CD4-positive, alpha-beta T cell treated with Interleukin-4 for 1 hour (primary cell): ENCODE measurements around the gene ETDB.
"Not testable (repeated sequence)": the region's sequence is repeated elsewhere in the genome, so short reads cannot be mapped to it uniquely, and the experiment has no call there.

ENCODE experiments used
- DNase-seq, 2 donors: peaks; one replicate each; pipeline ENCODE4 v3.0.0-alpha.2; 2020 to 2022

The ETDB gene

GRCh38 chrX:135120056-135120576 is at the start of gene ETDB:
ETDB (minus strand) TSS chrX:135120526; CDS start chrX:135119261, 1,265 bp downstream.
- not testable (repeated sequence) for DNase-seq

GRCh38 chrX:135169534-135169933 is 49.2 kb upstream of the ETDB start:
- not testable (repeated sequence) for DNase-seq

- DNase-seq = no peak
Measured at GRCh38 chrX:135168486-135168885, 48.2 kb upstream of the ETDB start.

- not testable (repeated sequence) for DNase-seq
Measured at GRCh38 chrX:135154688-135155087, 34.4 kb upstream of the ETDB start.

DNA sequence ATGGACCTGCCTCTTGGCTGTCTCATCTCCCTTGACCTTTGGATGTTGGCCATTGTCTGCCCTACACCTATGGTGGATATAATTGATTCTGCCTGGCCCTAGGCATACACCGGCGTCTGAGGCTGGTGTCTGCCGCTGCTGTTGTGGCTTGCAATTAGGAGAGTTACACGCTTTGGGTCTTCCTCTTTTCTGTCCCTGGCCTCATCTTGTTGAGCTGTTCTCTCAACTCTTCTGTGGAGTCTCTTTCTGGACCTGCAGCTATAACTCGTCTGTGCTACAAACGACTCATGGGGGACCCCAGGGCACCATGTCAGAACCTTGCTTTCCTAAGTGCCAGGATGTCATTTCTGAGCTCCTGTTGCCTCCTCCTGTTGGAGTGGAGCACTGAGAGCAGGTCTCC is 5.8 kb upstream of the ETDB start:
- not testable (repeated sequence) for DNase-seq

- not testable (repeated sequence) for DNase-seq
Measured at GRCh38 chrX:135116064-135116463, 4.3 kb downstream of the ETDB start.

DNA sequence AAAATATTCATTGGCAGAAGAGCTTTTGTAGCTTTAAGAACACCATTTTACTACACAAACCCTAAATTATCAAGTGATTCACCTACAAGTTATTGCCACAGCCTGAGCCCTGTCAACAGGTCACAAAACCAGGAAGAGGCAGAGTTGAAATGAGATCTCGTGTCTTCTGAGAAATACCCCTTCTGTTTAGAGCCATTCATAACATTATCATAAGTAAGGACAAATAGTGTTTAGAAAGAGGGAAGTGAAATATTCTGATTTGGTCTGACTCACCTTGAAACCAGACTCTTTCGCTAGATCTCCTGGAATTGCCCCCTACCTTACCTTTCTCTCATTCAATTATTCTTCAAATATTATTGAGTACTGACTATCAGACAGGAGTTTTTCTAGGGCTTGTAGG is 5.9 kb downstream of the ETDB start:
- DNase-seq = no peak

DNA sequence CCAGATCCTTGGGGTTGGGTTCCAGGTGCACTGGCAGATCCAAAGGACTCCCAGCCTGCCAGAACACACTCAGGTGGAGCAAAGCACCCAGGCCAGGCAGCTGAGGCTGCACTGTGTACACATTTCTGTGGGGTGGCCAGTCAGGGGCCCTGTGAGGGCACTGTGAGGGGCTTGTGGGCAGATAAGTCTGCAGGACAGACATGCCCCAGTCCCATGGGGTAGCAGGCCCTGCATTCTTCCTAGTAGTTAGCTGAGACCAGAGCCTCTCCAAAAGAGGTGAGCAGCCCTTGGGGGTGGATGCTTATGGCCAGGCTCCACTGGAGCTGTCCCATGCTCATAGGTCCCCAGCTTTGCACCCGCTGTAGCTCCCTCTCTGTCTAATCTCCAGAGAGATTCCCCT is 7.6 kb downstream of the ETDB start:
- no peak for DNase-seq

DNA sequence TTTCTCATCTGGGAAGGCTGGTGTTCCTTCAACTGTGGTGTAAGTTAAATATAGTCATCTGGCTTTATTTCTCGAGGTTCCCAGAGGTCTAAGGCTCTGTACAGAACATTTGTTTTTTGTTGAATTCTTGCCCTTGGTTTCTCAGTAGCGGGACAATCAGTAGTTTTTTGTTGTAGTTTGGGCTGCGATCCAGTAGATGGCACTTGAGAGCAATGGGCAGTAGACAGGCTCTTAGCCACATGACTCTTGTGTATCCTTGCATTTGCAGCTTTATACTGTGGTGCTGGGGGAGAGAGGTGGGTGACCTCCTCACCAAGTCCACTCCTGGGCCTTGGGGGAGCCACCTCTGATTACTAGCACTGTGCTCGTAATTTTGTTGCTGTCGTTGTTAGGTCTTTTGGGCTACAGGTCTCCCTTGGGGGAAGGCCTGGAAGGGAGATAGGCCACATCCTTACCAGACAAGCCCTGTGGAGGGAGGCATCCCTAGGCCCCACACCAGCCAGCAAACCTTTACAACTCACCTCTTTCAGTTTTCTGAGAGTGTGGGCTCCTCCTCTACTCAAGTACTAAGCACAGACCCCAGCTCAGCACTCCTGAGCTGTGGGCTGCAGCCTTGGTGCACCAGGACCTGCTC is 8.1 kb downstream of the ETDB start:
- DNase-seq = peak; percentile 35 to 47

GRCh38 chrX:135109554-135109953 is 10.8 kb downstream of the ETDB start:
- no peak for DNase-seq

- no peak for DNase-seq
Measured at GRCh38 chrX:135099493-135099783, 20.9 kb downstream of the ETDB start.

GRCh38 chrX:135097196-135097744 is 23.1 kb downstream of the ETDB start:
- DNase-seq = not testable (repeated sequence)

DNA sequence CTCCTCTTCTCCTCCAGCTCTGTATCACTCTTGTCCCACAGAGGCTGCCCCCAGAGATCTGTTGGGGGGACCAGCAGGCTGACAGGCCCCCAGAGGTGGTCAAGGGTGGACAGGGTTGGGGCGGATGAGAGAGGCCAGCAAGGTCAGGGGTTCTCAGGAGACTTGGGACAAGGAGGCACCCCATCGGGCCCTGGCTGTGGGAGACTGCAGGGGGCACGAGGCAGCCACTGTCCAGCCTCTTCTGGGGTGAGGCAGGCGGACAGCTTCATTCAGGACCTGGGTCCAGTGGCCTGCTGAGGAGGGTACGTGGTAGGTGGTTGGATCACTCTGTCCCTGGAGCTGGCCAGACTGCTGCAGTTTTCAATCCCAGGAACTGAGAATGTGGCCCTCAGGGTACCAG is 24.6 kb downstream of the ETDB start:
- DNase-seq = no peak

- DNase-seq = no peak
Measured at GRCh38 chrX:135094726-135095125, 25.6 kb downstream of the ETDB start.

DNA sequence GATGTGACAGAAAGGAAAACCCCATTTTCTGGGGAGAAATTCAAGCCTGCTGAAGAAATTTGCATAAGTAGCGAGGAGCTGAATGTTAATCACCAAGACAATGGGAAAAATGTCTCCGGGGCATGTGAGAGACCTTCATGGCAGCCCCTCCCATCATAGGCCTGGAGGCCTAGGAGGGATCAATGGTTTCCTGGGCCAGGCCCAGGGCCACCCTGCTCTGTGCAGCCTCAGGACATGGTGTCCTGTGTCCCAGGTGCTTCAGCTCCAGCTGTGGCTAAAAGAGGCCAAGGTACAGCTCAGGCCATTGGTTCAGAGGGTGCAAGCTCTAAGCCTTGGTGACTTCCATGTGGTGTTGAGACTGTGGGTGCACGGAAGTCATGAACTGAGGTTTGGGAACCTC is 31.2 kb downstream of the ETDB start:
- DNase-seq = no peak

DNA sequence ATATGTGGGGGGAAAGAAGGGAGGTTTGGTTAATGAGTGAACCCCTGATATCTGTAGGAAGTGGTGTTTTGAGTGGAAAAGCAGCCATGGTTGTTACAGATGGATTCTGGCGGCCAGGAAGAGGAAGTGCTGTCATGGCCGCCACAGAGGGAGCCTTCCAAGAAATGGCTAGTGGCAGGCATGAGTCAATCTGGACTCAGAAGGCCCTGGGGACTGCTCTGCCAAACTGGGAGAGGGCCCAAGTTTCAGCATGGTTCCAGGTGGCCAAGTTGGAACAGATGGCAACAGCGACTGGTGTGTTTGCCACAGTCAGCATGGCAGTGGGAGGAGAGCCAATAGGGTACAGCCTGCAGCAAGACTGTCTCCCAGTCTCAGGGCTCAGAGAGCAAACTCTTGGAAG is 32.5 kb downstream of the ETDB start:
- no peak for DNase-seq

- peak; percentile 53 to 74 for DNase-seq
Measured at GRCh38 chrX:135086197-135086854, 34.0 kb downstream of the ETDB start.

- no peak for DNase-seq
Measured at GRCh38 chrX:135081693-135082404, 38.5 kb downstream of the ETDB start.
